Vagina (tissue), 2 donors: Measurements from ENCODE around the gene TSPAN5. TPM values are rescaled to one million over a fixed set of nuclear protein-coding genes. Genes with fewer than 3 reads are reported as not detected.

Experiments used
- DNase-seq, 2 donors: peaks; one replicate each; pipeline ENCODE4 v3.0.0-alpha.2; 2017; ENCODE audit errors: extremely low spot score in 2 of 2
- H3K27ac ChIP-seq: fragments of 200-600 bp; sonication (generic); one replicate; pipeline ENCODE4 v1.5.1; 2019
- H3K27me3 ChIP-seq: fragments of 200-600 bp; sonication (generic); one replicate; pipeline ENCODE4 v1.5.1; 2019
- H3K36me3 ChIP-seq, 2 donors: fragments of 200-600 bp; sonication (generic); one replicate each; pipeline ENCODE4 v1.5.1; 2017 to 2019
- H3K4me1 ChIP-seq: fragments of 200-600 bp; sonication (generic); one replicate; pipeline ENCODE4 v1.5.1; 2019
- H3K4me3 ChIP-seq, 2 donors: fragments of 200-600 bp; sonication (generic); 1 replicate in 1 of 2; 2 replicates in 1 of 2; pipeline ENCODE4 v1.5.1; 2016 to 2019
- H3K9me3 ChIP-seq: fragments of 200-600 bp; sonication (generic); one replicate; pipeline ENCODE4 v1.5.1; 2019
- POLR2A ChIP-seq, 2 donors: fragments of 450-650 bp; IDR thresholded peaks; one replicate each; pipeline ENCODE4 v1.6.1; 2017; ENCODE audit warnings: antibody characterized with exemption in 2 of 2, mild to moderate bottlenecking in 2 of 2, moderate library complexity in 2 of 2
- POLR2AphosphoS5 ChIP-seq, 2 donors: sonication (generic); formaldehyde crosslinking; IDR thresholded peaks; one replicate each; pipeline ENCODE4 v1.9.0; 2017; ENCODE audit warnings: antibody characterized with exemption in 2 of 2, mild to moderate bottlenecking in 2 of 2, low read depth in 1 of 2; ENCODE audit not compliant: insufficient read depth in 1 of 2
- intact Hi-C: fragments of 100-400 bp; cut with DNase I; formaldehyde crosslinking; loops from one replicate; pipeline ENCODE4 v1.15.1; 2023
- total RNA-seq: library from RNA; depleted of rRNA; stranded (reverse); fragments of >200 nt; gene quantifications from one replicate; pipeline ENCODE4 v1.2.3, GENCODE V29; 2016
- TF ChIP-seq, protein P1 (sequence below), 3 experiments: fragments of 450-650 bp in 2 of 3; fragments of 200-600 bp in 1 of 3; sonication (generic) in 1 of 3; IDR thresholded peaks; one replicate each; pipeline ENCODE4 v1.5.1; 2017 to 2019; ENCODE audit warnings: antibody characterized with exemption in 3 of 3, mild to moderate bottlenecking in 2 of 3, moderate library complexity in 2 of 3

The TSPAN5 gene
- total RNA-seq, 1 donor from 2014 or later = 15.5 TPM

DNA sequence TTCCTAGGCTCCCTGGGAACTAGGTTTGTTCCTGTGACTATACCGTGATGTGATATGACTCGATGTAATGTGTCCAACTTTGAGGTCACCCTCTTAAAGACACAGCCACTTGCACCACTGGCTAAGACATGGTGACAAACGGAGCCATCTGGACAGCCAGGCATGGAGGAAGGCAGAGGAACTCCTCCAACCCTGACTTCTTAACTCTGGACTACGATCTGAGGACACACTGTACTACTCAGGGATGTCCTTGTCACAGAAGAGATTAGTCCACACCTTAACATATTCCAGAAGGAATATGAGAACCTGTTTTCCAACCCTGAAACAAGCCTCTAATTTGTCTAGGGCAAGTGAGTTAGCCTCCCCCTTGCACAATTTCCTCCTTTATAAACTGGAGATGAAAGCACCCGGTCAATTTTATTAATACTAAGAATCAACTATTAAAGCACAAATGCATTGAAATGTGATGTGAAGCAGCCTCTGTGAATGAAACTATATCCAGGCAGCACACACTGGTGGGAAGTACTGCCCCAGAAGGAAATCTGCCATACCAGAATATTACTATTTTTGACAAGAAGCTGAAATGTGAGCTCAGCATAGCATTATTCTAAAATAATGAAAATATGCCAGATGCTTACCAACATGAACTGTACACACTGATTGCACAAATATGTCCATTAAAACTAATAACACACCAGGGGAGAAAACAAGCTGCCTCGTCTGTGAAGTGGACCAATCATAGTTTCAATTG lies 47.3 kb downstream of the TSPAN5 start:
- peaks cover 53% of the 10 kb centered on the region for H3K4me1 ChIP-seq
- DNase-seq = no peak
- H3K27ac ChIP-seq = no peak overlapping the region
- H3K4me3 ChIP-seq = no peak overlapping the region
- TF ChIP-seq, protein P1, sequence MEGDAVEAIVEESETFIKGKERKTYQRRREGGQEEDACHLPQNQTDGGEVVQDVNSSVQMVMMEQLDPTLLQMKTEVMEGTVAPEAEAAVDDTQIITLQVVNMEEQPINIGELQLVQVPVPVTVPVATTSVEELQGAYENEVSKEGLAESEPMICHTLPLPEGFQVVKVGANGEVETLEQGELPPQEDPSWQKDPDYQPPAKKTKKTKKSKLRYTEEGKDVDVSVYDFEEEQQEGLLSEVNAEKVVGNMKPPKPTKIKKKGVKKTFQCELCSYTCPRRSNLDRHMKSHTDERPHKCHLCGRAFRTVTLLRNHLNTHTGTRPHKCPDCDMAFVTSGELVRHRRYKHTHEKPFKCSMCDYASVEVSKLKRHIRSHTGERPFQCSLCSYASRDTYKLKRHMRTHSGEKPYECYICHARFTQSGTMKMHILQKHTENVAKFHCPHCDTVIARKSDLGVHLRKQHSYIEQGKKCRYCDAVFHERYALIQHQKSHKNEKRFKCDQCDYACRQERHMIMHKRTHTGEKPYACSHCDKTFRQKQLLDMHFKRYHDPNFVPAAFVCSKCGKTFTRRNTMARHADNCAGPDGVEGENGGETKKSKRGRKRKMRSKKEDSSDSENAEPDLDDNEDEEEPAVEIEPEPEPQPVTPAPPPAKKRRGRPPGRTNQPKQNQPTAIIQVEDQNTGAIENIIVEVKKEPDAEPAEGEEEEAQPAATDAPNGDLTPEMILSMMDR (IDR thresholded peaks at IDR 0.05) = no peak
- TF ChIP-seq POLR2AphosphoS5 (IDR thresholded peaks at IDR 0.05; ENCODE audit: insufficient read depth in 1 of 2, low read depth in 1 of 2) (no peak), POLR2A (IDR thresholded peaks at IDR 0.05) (no peak)
- no peaks in the 10 kb centered on the region for H3K27me3 ChIP-seq
- H3K9me3 ChIP-seq = no peaks in the 10 kb centered on the region
- intact Hi-C loops = no loop called here
- no peaks in the 10 kb centered on the region for H3K36me3 ChIP-seq

DNA sequence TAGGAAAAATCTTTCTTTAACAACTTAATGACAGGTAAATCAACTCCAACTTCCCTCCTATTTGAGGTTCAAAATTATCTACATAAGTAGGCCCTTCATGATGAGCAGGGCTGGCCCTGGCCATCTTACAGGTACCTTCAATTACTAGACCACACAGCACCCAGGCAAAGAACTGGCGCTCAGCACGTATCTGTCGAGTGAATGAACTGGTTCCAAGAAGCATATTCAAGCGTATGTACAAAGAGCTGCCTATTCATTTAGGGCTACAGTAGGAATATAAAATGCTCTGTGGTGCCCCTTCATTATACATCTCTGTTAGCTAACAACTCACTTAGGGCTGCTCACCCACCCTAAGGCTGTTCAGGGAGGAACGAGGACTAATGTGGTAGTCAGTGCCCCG lies 48.0 kb downstream of the TSPAN5 start:
- intact Hi-C loops = no loop called here
- no peak overlapping the region for H3K27ac ChIP-seq

DNA sequence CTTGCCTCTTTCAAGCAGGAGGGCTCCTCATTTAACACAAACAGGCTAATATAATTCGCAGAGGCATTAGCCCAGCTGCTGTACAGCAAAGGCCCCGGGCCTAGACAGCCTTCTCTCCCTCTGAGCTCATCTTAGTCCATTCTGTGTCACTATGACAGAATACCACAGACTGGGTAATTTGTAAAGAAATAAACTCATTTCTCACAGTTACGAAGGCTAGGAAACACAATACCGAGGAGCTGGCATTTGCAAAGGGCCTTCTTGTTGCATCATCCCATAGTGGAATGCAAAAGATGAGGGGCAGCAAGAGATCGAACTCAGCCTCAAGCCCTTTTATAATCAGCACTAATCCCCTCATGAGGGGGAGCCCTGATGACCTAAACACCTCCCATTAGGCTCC lies 48.5 kb downstream of the TSPAN5 start:
- no peak overlapping the region for H3K27ac ChIP-seq
- no peaks in the 10 kb centered on the region for H3K36me3 ChIP-seq
- no peaks in the 10 kb centered on the region for H3K9me3 ChIP-seq
- H3K4me3 ChIP-seq = no peak overlapping the region
- H3K4me1 ChIP-seq = peaks cover 44% of the 10 kb centered on the region
- TF ChIP-seq POLR2A (IDR thresholded peaks at IDR 0.05) (no peak), POLR2AphosphoS5 (IDR thresholded peaks at IDR 0.05; ENCODE audit: insufficient read depth in 1 of 2, low read depth in 1 of 2) (no peak)
- TF ChIP-seq, protein P1 (IDR thresholded peaks at IDR 0.05) = no peak
- no peak for DNase-seq
- no peaks in the 10 kb centered on the region for H3K27me3 ChIP-seq
- intact Hi-C loops = no loop called here

More for the DNA sequence above, 48.0 kb downstream of the TSPAN5 start:
- TF ChIP-seq POLR2A (IDR thresholded peaks at IDR 0.05) (no peak), POLR2AphosphoS5 (IDR thresholded peaks at IDR 0.05; ENCODE audit: insufficient read depth in 1 of 2, low read depth in 1 of 2) (no peak)
- TF ChIP-seq, protein P1 (IDR thresholded peaks at IDR 0.05) = no peak
- H3K36me3 ChIP-seq = no peaks in the 10 kb centered on the region
- peaks cover 47% of the 10 kb centered on the region for H3K4me1 ChIP-seq
- no peak for DNase-seq
- H3K27me3 ChIP-seq = no peaks in the 10 kb centered on the region
- no peaks in the 10 kb centered on the region for H3K9me3 ChIP-seq
- H3K4me3 ChIP-seq = no peak overlapping the region

DNA sequence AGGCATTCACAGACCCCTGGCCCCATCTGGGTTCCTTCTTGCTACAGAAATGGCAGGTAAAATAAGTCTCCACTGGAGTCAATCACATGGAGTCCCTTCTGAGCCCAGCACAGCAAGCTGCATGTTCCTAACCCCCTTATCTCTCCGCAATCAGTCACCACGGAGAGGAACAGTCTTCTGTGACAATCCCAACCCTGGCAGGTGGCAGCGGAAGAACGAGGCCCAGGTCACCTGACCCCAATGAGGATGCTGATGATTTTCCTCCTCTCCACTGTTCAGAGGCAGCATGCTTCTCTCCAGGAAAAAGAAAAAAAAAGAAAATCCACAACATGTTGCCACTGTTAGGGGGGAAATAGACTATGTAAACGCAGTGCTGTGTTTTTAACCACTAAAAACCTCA lies 50.1 kb downstream of the TSPAN5 start:
- Histone ChIP-seq H3K27me3 (no peaks in the 10 kb centered on the region), H3K36me3 (no peaks in the 10 kb centered on the region), H3K4me1 (peaks cover 34% of the 10 kb centered on the region), H3K27ac (no peak overlapping the region), H3K9me3 (no peaks in the 10 kb centered on the region), H3K4me3 (no peak overlapping the region)
- intact Hi-C loops = no loop called here
- TF ChIP-seq, protein P1 (IDR thresholded peaks at IDR 0.05) = no peak
- no peak for TF ChIP-seq POLR2AphosphoS5 (IDR thresholded peaks at IDR 0.05; ENCODE audit: insufficient read depth in 1 of 2, low read depth in 1 of 2)
- no peak for TF ChIP-seq POLR2A (IDR thresholded peaks at IDR 0.05)
- no peak for DNase-seq

DNA sequence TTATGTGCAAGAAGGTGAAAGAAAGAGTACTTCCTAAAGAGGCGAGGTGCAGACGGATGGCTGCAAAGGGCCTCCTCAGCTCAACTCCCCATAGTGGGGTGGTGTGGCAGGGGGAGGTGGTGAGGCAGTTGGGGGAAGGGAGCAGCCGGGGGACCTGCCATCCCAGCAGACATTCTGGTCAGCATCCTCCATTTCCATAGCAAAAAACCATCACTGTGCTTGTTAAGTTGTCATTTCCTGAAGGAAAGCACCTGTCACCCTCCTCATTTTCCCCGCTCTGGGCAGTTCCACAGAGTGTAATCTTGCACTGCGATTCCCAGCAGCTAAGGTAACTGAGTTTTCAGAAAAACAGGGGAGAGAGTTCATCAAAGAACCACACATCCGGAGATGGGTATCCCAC lies 51.5 kb downstream of the TSPAN5 start:
- Histone ChIP-seq H3K36me3 (no peaks in the 10 kb centered on the region), H3K4me3 (no peak overlapping the region), H3K9me3 (no peaks in the 10 kb centered on the region), H3K27me3 (no peaks in the 10 kb centered on the region), H3K4me1 (peaks cover 35% of the 10 kb centered on the region), H3K27ac (no peak overlapping the region)
- TF ChIP-seq POLR2A (IDR thresholded peaks at IDR 0.05) = no peak
- TF ChIP-seq, protein P1 (IDR thresholded peaks at IDR 0.05) = no peak
- TF ChIP-seq POLR2AphosphoS5 (IDR thresholded peaks at IDR 0.05; ENCODE audit: insufficient read depth in 1 of 2, low read depth in 1 of 2) = no peak
- intact Hi-C loops = no loop called here
- DNase-seq = no peak
